Left ventricle myocardium inferior (tissue), 1 donor: ENCODE results near the gene PALS1. TPM values are rescaled to one million over a fixed set of nuclear protein-coding genes. Genes with fewer than 3 reads are reported as not detected.
A peak's percentile ranks its signal among the peaks of the same experiment; 100 is the strongest.
"Not testable (repeated sequence)": the region's sequence is repeated elsewhere in the genome, so short reads cannot be mapped to it uniquely, and the experiment has no call there.

Experiments
- DNase-seq: peaks from one replicate; pipeline ENCODE4 v3.0.0-alpha.2; 2020
- H3K27ac ChIP-seq: fragments of 200-600 bp; replicated peaks from 2 replicates; pipeline ENCODE4 v1.8.0; 2021
- H3K27me3 ChIP-seq: fragments of 200-600 bp; 2 replicates; pipeline ENCODE4 v1.8.0; 2021; ENCODE audit warnings: low read depth
- H3K36me3 ChIP-seq: fragments of 200-600 bp; 2 replicates; pipeline ENCODE4 v1.8.0; 2021
- H3K4me1 ChIP-seq: fragments of 200-600 bp; 2 replicates; pipeline ENCODE4 v1.8.0; 2021
- H3K4me3 ChIP-seq: fragments of 200-600 bp; 2 replicates; pipeline ENCODE4 v1.8.0; 2021; ENCODE audit warnings: mild to moderate bottlenecking, moderate library complexity
- H3K9me3 ChIP-seq: fragments of 200-600 bp; replicated peaks from 2 replicates; pipeline ENCODE4 v1.8.0; 2021
- CTCF ChIP-seq: fragments of 200-600 bp; IDR thresholded peaks from 2 replicates; pipeline ENCODE4 v1.8.0; 2021; ENCODE audit warnings: antibody characterized with exemption, mild to moderate bottlenecking, borderline replicate concordance
- intact Hi-C: fragments of 100-400 bp; cut with micrococcal nuclease; formaldehyde crosslinking; loops from one replicate; pipeline ENCODE4 v1.11.0; 2022
- total RNA-seq: library from RNA; stranded (reverse); fragmentation: NEBNext Ultra II Directional; extraction: Animal tissue kit (Norgen Biotek cat#: 25700); gene quantifications from one replicate; pipeline ENCODE4 v1.2.1, GENCODE V29; 2021
- donor health status: DM: no; HTN: yes; CAD: no; lungs with severe emphysema.

Gene PALS1
- total RNA-seq, 1 donor from 2014 or later, result 14.3 TPM

- H3K27ac ChIP-seq, result peak overlapping the region; percentile 17
- intact Hi-C loops, result no loop called here
- no peak for TF ChIP-seq CTCF
These were observed 26.5 kb downstream of the PALS1 start for GRCh38 chr14:67267576-67268328.

GRCh38 chr14:67268426-67269150 is 27.4 kb downstream of the PALS1 start:
- peak overlapping the region; percentile 46 for H3K4me3 ChIP-seq
- H3K36me3 ChIP-seq, result no peaks in the 10 kb centered on the region
- intact Hi-C loops, result no loop called here
- no peak for TF ChIP-seq CTCF
- no peak for DNase-seq
- H3K27me3 ChIP-seq, result no peaks in the 10 kb centered on the region
- H3K9me3 ChIP-seq, result no peaks in the 10 kb centered on the region
- H3K4me1 ChIP-seq, result peaks cover 52% of the 10 kb centered on the region
- peak overlapping the region; percentile 17 for H3K27ac ChIP-seq

More at GRCh38 chr14:67267576-67268328, 26.5 kb downstream of the PALS1 start:
- Histone ChIP-seq H3K27me3 (no peaks in the 10 kb centered on the region), H3K4me1 (peaks cover 60% of the 10 kb centered on the region), H3K36me3 (no peaks in the 10 kb centered on the region), H3K4me3 (peak overlapping the region; percentile 46), H3K9me3 (no peaks in the 10 kb centered on the region)
- DNase-seq, result no peak

GRCh38 chr14:67269298-67270060 is 28.2 kb downstream of the PALS1 start:
- intact Hi-C loops, result no loop called here
- no peaks in the 10 kb centered on the region for H3K9me3 ChIP-seq
- DNase-seq, result no peak
- no peak for TF ChIP-seq CTCF
- H3K27me3 ChIP-seq, result no peaks in the 10 kb centered on the region
- H3K36me3 ChIP-seq, result no peaks in the 10 kb centered on the region
- peak overlapping the region; percentile 45 for H3K27ac ChIP-seq
- H3K4me1 ChIP-seq, result peaks cover 48% of the 10 kb centered on the region
- H3K4me3 ChIP-seq, result peak overlapping the region; percentile 29

GRCh38 chr14:67270145-67270753 is 29.0 kb downstream of the PALS1 start:
- H3K9me3 ChIP-seq, result no peaks in the 10 kb centered on the region
- H3K36me3 ChIP-seq, result no peaks in the 10 kb centered on the region
- no peak for DNase-seq
- peak overlapping the region; percentile 45 for H3K27ac ChIP-seq
- TF ChIP-seq CTCF, result no peak
- no peaks in the 10 kb centered on the region for H3K27me3 ChIP-seq
- intact Hi-C loops, result no loop called here
- peak overlapping the region; percentile 29 for H3K4me3 ChIP-seq
- peaks cover 48% of the 10 kb centered on the region for H3K4me1 ChIP-seq

GRCh38 chr14:67270933-67271332 is 29.7 kb downstream of the PALS1 start:
- H3K36me3 ChIP-seq, result no peaks in the 10 kb centered on the region
- no peaks in the 10 kb centered on the region for H3K9me3 ChIP-seq
- peak overlapping the region; percentile 45 for H3K27ac ChIP-seq
- no peak for DNase-seq
- H3K4me1 ChIP-seq, result peaks cover 51% of the 10 kb centered on the region
- no peaks in the 10 kb centered on the region for H3K27me3 ChIP-seq
- no peak overlapping the region for H3K4me3 ChIP-seq
- no peak for TF ChIP-seq CTCF
- intact Hi-C loops, result no loop called here

- H3K9me3 ChIP-seq, H3K36me3 ChIP-seq, H3K27me3 ChIP-seq, intact Hi-C loops, H3K4me3 ChIP-seq, DNase-seq, H3K27ac ChIP-seq: not testable (repeated sequence)
- peaks cover 58% of the 10 kb centered on the region for H3K4me1 ChIP-seq
These were observed 32.0 kb downstream of the PALS1 start for GRCh38 chr14:67273281-67273680.
